Thymus (tissue), 11 donors: ENCODE measurements around the gene DNAJB4. TPM values are rescaled to one million over a fixed set of nuclear protein-coding genes. Genes with fewer than 3 reads are reported as not detected.
"Not testable (repeated sequence)": the region's sequence is repeated elsewhere in the genome, so short reads cannot be mapped to it uniquely, and the experiment has no call there.

ENCODE experiments used
- DNase-seq, 9 donors: peaks; one replicate each; pipeline ENCODE4 v3.0.0-alpha.2; 2013; ENCODE audit warnings: low spot score in 9 of 9, low read depth in 6 of 9, missing footprints in 1 of 9
- H3K27ac ChIP-seq, 2 donors: one replicate each; pipeline ENCODE4 v1.5.1; 2013; ENCODE audit warnings: control low read depth in 1 of 2, low read depth in 1 of 2, low read length in 1 of 2, mild to moderate bottlenecking in 1 of 2, moderate library complexity in 1 of 2
- H3K27me3 ChIP-seq, 2 donors: one replicate each; pipeline ENCODE4 v1.5.1; 2013; ENCODE audit warnings: low read length in 1 of 2; ENCODE audit not compliant: control insufficient read depth in 2 of 2, insufficient read depth in 1 of 2
- H3K36me3 ChIP-seq, 2 donors: one replicate each; pipeline ENCODE4 v1.5.1; 2013; ENCODE audit warnings: low read length in 1 of 2, mild to moderate bottlenecking in 1 of 2, moderate library complexity in 1 of 2; ENCODE audit not compliant: control insufficient read depth in 2 of 2, insufficient read depth in 2 of 2
- H3K4me1 ChIP-seq, 2 donors: one replicate each; pipeline ENCODE4 v1.5.1; 2013; ENCODE audit warnings: low read length in 2 of 2; ENCODE audit not compliant: control insufficient read depth in 2 of 2, insufficient read depth in 2 of 2
- H3K4me3 ChIP-seq, 2 donors: one replicate each; pipeline ENCODE4 v1.5.1; 2013; ENCODE audit warnings: low read length in 2 of 2, control low read depth in 1 of 2, mild to moderate bottlenecking in 1 of 2
- H3K9me3 ChIP-seq, 2 donors: one replicate each; pipeline ENCODE4 v1.5.1; 2013; ENCODE audit warnings: low read length in 1 of 2, mild to moderate bottlenecking in 1 of 2; ENCODE audit not compliant: control insufficient read depth in 2 of 2, insufficient read depth in 1 of 2
- WGBS: extraction: QIAGEN DNeasy Blood & Tissue Kit; methylation state at CpG from one replicate; pipeline ENCODE4 v1.1.7; 2013; 5-methylcytosine and 5-hydroxymethylcytosine counted together
- polyA plus RNA-seq: library from polyadenylated mRNA; stranded (reverse); fragments of 200-250 nt; gene quantifications from one replicate; pipeline ENCODE4 v1.2.3, GENCODE V29; 2013
- total RNA-seq: library from RNA; stranded (reverse); fragments of 120-200 nt; gene quantifications from one replicate; pipeline ENCODE4 v1.2.4, GENCODE V29; 2013
- donor health status: healthy.

Gene DNAJB4
- total and polyA plus RNA-seq, 2 donors: 16.1 to 17.8 TPM

- peaks cover 0 to 62% of the 10 kb centered on the region in 2 donors for H3K36me3 ChIP-seq
- H3K27ac ChIP-seq: no peak overlapping the region
- H3K4me1 ChIP-seq: peaks cover 6 to 11% of the 10 kb centered on the region in 2 donors
- 98% methylated on average over 3 of the region's 3 CpGs for WGBS
- H3K4me3 ChIP-seq: no peak overlapping the region
- DNase-seq: no peak
- no peaks in the 10 kb centered on the region for H3K9me3 ChIP-seq
- no peaks in the 10 kb centered on the region for H3K27me3 ChIP-seq
Measured at GRCh38 chr1:77972080-77972479, 32.7 kb upstream of the DNAJB4 start.

DNA sequence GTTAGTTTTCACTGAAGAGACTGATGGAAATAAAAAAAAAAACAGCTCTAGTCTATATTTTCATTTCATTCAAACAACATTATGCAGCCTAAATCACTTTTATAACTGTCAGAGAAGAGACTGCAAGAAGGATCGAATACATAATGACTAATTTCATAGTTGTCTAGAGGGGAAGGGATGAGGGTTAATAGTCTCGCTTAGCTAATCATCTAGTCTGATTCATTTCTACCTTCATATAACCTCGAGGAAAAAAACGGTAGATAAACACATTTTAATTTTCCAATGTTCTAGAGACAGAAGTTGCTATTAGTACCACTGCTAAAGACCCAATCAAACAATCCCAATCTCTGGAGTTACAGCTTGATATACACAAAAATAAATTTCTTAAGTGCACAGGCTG lies 29.4 kb upstream of the DNAJB4 start:
- H3K36me3 ChIP-seq: peaks cover 0 to 34% of the 10 kb centered on the region in 2 donors
- no peaks in the 10 kb centered on the region for H3K27me3 ChIP-seq
- peaks cover 9 to 17% of the 10 kb centered on the region in 2 donors for H3K4me1 ChIP-seq
- WGBS: 77% methylated on average over 4 of the region's 4 CpGs
- no peak for DNase-seq
- H3K4me3 ChIP-seq: no peak overlapping the region
- no peak overlapping the region for H3K27ac ChIP-seq
- H3K9me3 ChIP-seq: no peaks in the 10 kb centered on the region

DNA sequence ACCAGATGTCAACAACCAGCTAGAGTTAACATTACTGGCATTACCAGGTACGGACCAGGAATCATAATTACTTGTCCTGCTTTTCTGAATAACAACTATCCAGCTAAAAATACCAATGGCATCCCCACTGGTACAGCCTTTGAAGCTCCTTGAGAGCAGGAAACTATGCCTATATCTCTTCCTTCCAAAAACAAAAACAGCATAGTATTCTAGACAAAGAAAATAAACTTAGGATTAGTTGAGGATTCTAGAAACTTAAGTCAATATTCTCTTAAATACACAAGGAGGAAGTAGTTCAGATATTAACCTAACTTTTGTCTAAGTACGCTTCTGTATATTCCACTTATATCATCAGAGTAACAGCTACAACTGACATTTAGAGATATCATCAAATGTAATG lies 28.8 kb upstream of the DNAJB4 start:
- no peaks in the 10 kb centered on the region for H3K27me3 ChIP-seq
- WGBS: 62% methylated on average over 2 of the region's 2 CpGs
- H3K27ac ChIP-seq: no peak overlapping the region
- H3K4me1 ChIP-seq: peaks cover 9 to 17% of the 10 kb centered on the region in 2 donors
- H3K4me3 ChIP-seq: no peak overlapping the region
- no peak for DNase-seq
- peaks cover 0 to 29% of the 10 kb centered on the region in 2 donors for H3K36me3 ChIP-seq
- no peaks in the 10 kb centered on the region for H3K9me3 ChIP-seq

GRCh38 chr1:77976433-77977076 lies 28.2 kb upstream of the DNAJB4 start:
- Histone ChIP-seq H3K27ac (no peak overlapping the region), H3K9me3 (no peaks in the 10 kb centered on the region), H3K4me3 (peak overlapping the region; percentile 20 to 97), H3K4me1 (peaks cover 9 to 17% of the 10 kb centered on the region in 2 donors), H3K36me3 (peaks cover 0 to 27% of the 10 kb centered on the region in 2 donors), H3K27me3 (no peaks in the 10 kb centered on the region)
- no peak for DNase-seq
- 88% methylated on average over 13 of the region's 13 CpGs for WGBS

GRCh38 chr1:77977989-77978292 lies 26.8 kb upstream of the DNAJB4 start:
- Histone ChIP-seq H3K9me3 (no peaks in the 10 kb centered on the region), H3K4me3 (peak overlapping the region; percentile 93 to 97), H3K4me1 (peaks cover 9 to 17% of the 10 kb centered on the region in 2 donors), H3K36me3 (peaks cover 0 to 27% of the 10 kb centered on the region in 2 donors), H3K27me3 (no peaks in the 10 kb centered on the region), H3K27ac (peak overlapping the region; percentile 100)
- under 1% methylated on average over 5 of the region's 5 CpGs for WGBS
- DNase-seq: peak in 1 of 9 donors; percentile 23

- peak; percentile 65 to 93 (median 80) for DNase-seq
Measured at GRCh38 chr1:77978293-77978968, 26.3 kb upstream of the DNAJB4 start.

GRCh38 chr1:77978969-77979876 lies 25.5 kb upstream of the DNAJB4 start, which contains the start of gene FUBP1:
FUBP1 (minus strand) TSS chr1:77979072; CDS start chr1:77979004, 68 bp downstream.
- peak within 1 kb of the TSS; percentile 93 to 97 for H3K4me3 ChIP-seq
- peak; percentile 98 to 100 (median 99) for DNase-seq
- under 1% methylated on average over 57 of the region's 57 CpGs for WGBS
- H3K27ac ChIP-seq: peak within 1 kb of the TSS; percentile 100
- no peaks in the 10 kb centered on the region for H3K9me3 ChIP-seq
- peaks cover 9 to 15% of the 10 kb centered on the region in 2 donors for H3K4me1 ChIP-seq
- H3K27me3 ChIP-seq: no peaks in the 10 kb centered on the region
- H3K36me3 ChIP-seq: peaks cover 0 to 22% of the 10 kb centered on the region in 2 donors

More at GRCh38 chr1:77978293-77978968, 26.3 kb upstream of the DNAJB4 start:
- under 1% methylated on average over 34 of the region's 34 CpGs for WGBS
- peak overlapping the region; percentile 100 for H3K27ac ChIP-seq
- H3K27me3 ChIP-seq: no peaks in the 10 kb centered on the region
- peaks cover 0 to 27% of the 10 kb centered on the region in 2 donors for H3K36me3 ChIP-seq
- peaks cover 9 to 17% of the 10 kb centered on the region in 2 donors for H3K4me1 ChIP-seq
- H3K9me3 ChIP-seq: no peaks in the 10 kb centered on the region
- peak overlapping the region; percentile 93 to 97 for H3K4me3 ChIP-seq

GRCh38 chr1:77983352-77983996 lies 21.3 kb upstream of the DNAJB4 start:
- H3K27me3 ChIP-seq, H3K4me1 ChIP-seq, H3K4me3 ChIP-seq, H3K9me3 ChIP-seq, H3K27ac ChIP-seq, DNase-seq, H3K36me3 ChIP-seq: not testable (repeated sequence)
- 97% methylated on average over 8 of the region's 8 CpGs for WGBS
